ENCODE data around the gene CD93.

Gene CD93

GRCh38 chr20:23050847-23051627 lies 35.1 kb downstream of the CD93 start:
- H4K91ac ChIP-seq (ENCODE audit: low read depth, low read length, poor library complexity): no peak overlapping the region
- H3K4me2 ChIP-seq (ENCODE audit: insufficient read depth, low read length, poor library complexity, severe bottlenecking): peak overlapping the region; percentile 98
- peak; percentile 87 for DNase-seq (ENCODE audit: low spot score)
- H3K23ac ChIP-seq (ENCODE audit: low read depth, low read length, poor library complexity): peak overlapping the region; percentile 58
- no peak overlapping the region for H3K4ac ChIP-seq (ENCODE audit: low read length)
- peak overlapping the region; percentile 48 for H2BK120ac ChIP-seq (ENCODE audit: low read depth, low read length)
- peak overlapping the region; percentile 85 for H3K9ac ChIP-seq (ENCODE audit: low read depth, low read length, poor library complexity)
- H3K9me3 ChIP-seq (replicated peaks in 1 of 2; ENCODE audit: control insufficient read depth in 2 of 2, insufficient read depth in 1 of 2, low read depth in 1 of 2, low read length in 2 of 2): peaks cover 0 to 7% of the 10 kb centered on the region in 2 donors
- no peak overlapping the region for H2BK12ac ChIP-seq (ENCODE audit: low read length)
- H2AFZ ChIP-seq (ENCODE audit: low read length): peak overlapping the region; percentile 90
- H3K27me3 ChIP-seq (ENCODE audit: control insufficient read depth in 3 of 3, insufficient read depth in 3 of 3, low read depth in 1 of 3, low read length in 3 of 3): peaks cover 10 to 77% (median 42%) of the 10 kb centered on the region in 3 experiments
- H3K18ac ChIP-seq (ENCODE audit: low read length): peak overlapping the region; percentile 97
- no peak overlapping the region for H2BK5ac ChIP-seq (ENCODE audit: low read length)
- H4K8ac ChIP-seq (ENCODE audit: low read depth, low read length): peak overlapping the region; percentile 29
- peak overlapping the region; percentile 56 for H2BK15ac ChIP-seq (ENCODE audit: low read length)
- H3K27ac ChIP-seq (replicated peaks; ENCODE audit: low read length): no peak overlapping the region
- H2AK5ac ChIP-seq (ENCODE audit: low read depth, low read length): peak overlapping the region; percentile 6
- peak overlapping the region; percentile 82 for H3K14ac ChIP-seq (ENCODE audit: low read length)
- no CpG with 5 or more reads among the region's 46 CpGs for WGBS, 2 donors (ENCODE audit: extremely low coverage in 2 of 2, insufficient read length in 2 of 2, insufficient replicate concordance in 1 of 2)
- H3K4me3 ChIP-seq (ENCODE audit: low read length in 2 of 2): peak overlapping the region; percentile 44 to 87
- H3K36me3 ChIP-seq (replicated peaks in 1 of 2; ENCODE audit: control insufficient read depth in 2 of 2, insufficient read depth in 2 of 2, low read length in 2 of 2): no peaks in the 10 kb centered on the region
- H3K4me1 ChIP-seq (ENCODE audit: control insufficient read depth in 2 of 2, insufficient read depth in 1 of 2, low read depth in 1 of 2, low read length in 2 of 2): peaks cover 0 to 13% of the 10 kb centered on the region in 2 donors
- no peaks in the 10 kb centered on the region for H3K79me1 ChIP-seq (ENCODE audit: low read depth, low read length)

GRCh38 chr20:23050076-23050838 lies 35.9 kb downstream of the CD93 start:
- no peak overlapping the region for H4K91ac ChIP-seq (ENCODE audit: low read depth, low read length, poor library complexity)
- H3K9me3 ChIP-seq (replicated peaks in 1 of 2; ENCODE audit: control insufficient read depth in 2 of 2, insufficient read depth in 1 of 2, low read depth in 1 of 2, low read length in 2 of 2): peaks cover 0 to 7% of the 10 kb centered on the region in 2 donors
- H3K9ac ChIP-seq (ENCODE audit: low read depth, low read length, poor library complexity): peak overlapping the region; percentile 70
- no CpG with 5 or more reads among the region's 48 CpGs for WGBS, 2 donors (ENCODE audit: extremely low coverage in 2 of 2, insufficient read length in 2 of 2, insufficient replicate concordance in 1 of 2)
- no peak overlapping the region for H2BK5ac ChIP-seq (ENCODE audit: low read length)
- no peak overlapping the region for H3K14ac ChIP-seq (ENCODE audit: low read length)
- H2AFZ ChIP-seq (ENCODE audit: low read length): peak overlapping the region; percentile 90
- peak overlapping the region; percentile 21 for H3K23ac ChIP-seq (ENCODE audit: low read depth, low read length, poor library complexity)
- no peak overlapping the region for H4K8ac ChIP-seq (ENCODE audit: low read depth, low read length)
- H2BK12ac ChIP-seq (ENCODE audit: low read length): peak overlapping the region; percentile 58
- no peak overlapping the region for H2BK15ac ChIP-seq (ENCODE audit: low read length)
- peak overlapping the region; percentile 65 for H2AK5ac ChIP-seq (ENCODE audit: low read depth, low read length)
- peak overlapping the region; percentile 98 for H3K4me2 ChIP-seq (ENCODE audit: insufficient read depth, low read length, poor library complexity, severe bottlenecking)
- H3K4me1 ChIP-seq (ENCODE audit: control insufficient read depth in 2 of 2, insufficient read depth in 1 of 2, low read depth in 1 of 2, low read length in 2 of 2): peaks cover 0 to 13% of the 10 kb centered on the region in 2 donors
- no peaks in the 10 kb centered on the region for H3K79me1 ChIP-seq (ENCODE audit: low read depth, low read length)
- DNase-seq (ENCODE audit: low spot score): no peak
- H3K4ac ChIP-seq (ENCODE audit: low read length): no peak overlapping the region
- H3K27ac ChIP-seq (replicated peaks; ENCODE audit: low read length): no peak overlapping the region
- peak overlapping the region in 1 of 2 donors; percentile 76 for H3K4me3 ChIP-seq (ENCODE audit: low read length in 2 of 2)
- H3K36me3 ChIP-seq (replicated peaks in 1 of 2; ENCODE audit: control insufficient read depth in 2 of 2, insufficient read depth in 2 of 2, low read length in 2 of 2): no peaks in the 10 kb centered on the region
- H2BK120ac ChIP-seq (ENCODE audit: low read depth, low read length): no peak overlapping the region
- peaks cover 10 to 81% (median 42%) of the 10 kb centered on the region in 3 experiments for H3K27me3 ChIP-seq (ENCODE audit: control insufficient read depth in 3 of 3, insufficient read depth in 3 of 3, low read depth in 1 of 3, low read length in 3 of 3)
- no peak overlapping the region for H3K18ac ChIP-seq (ENCODE audit: low read length)

GRCh38 chr20:23049201-23050075 lies 36.7 kb downstream of the CD93 start, which contains the start of gene THBD:
Gene THBD, minus strand, starts transcription at chr20:23049672. Its CDS starts 168 bp downstream, at chr20:23049504.
- peak within 1 kb of the TSS; percentile 58 for H2BK12ac ChIP-seq (ENCODE audit: low read length)
- H4K8ac ChIP-seq (ENCODE audit: low read depth, low read length): no peak within 1 kb of the TSS
- H3K4ac ChIP-seq (ENCODE audit: low read length): no peak within 1 kb of the TSS
- H3K4me3 ChIP-seq (ENCODE audit: low read length in 2 of 2): peak within 1 kb of the TSS in 1 of 2 donors; percentile 76
- H3K79me1 ChIP-seq (ENCODE audit: low read depth, low read length): no peaks in the 10 kb centered on the region
- no peak within 1 kb of the TSS for H2BK120ac ChIP-seq (ENCODE audit: low read depth, low read length)
- no peak within 1 kb of the TSS for H3K27ac ChIP-seq (replicated peaks; ENCODE audit: low read length)
- peak within 1 kb of the TSS; percentile 40 for H3K14ac ChIP-seq (ENCODE audit: low read length)
- H2BK5ac ChIP-seq (ENCODE audit: low read length): peak within 1 kb of the TSS; percentile 43
- H2AFZ ChIP-seq (ENCODE audit: low read length): peak within 1 kb of the TSS; percentile 90
- H2AK5ac ChIP-seq (ENCODE audit: low read depth, low read length): peak within 1 kb of the TSS; percentile 65
- H3K27me3 ChIP-seq (ENCODE audit: control insufficient read depth in 3 of 3, insufficient read depth in 3 of 3, low read depth in 1 of 3, low read length in 3 of 3): peaks cover 10 to 81% (median 46%) of the 10 kb centered on the region in 3 experiments
- peak; percentile 30 for DNase-seq (ENCODE audit: low spot score)
- no peaks in the 10 kb centered on the region for H3K36me3 ChIP-seq (replicated peaks in 1 of 2; ENCODE audit: control insufficient read depth in 2 of 2, insufficient read depth in 2 of 2, low read length in 2 of 2)
- H2BK15ac ChIP-seq (ENCODE audit: low read length): no peak within 1 kb of the TSS
- H4K91ac ChIP-seq (ENCODE audit: low read depth, low read length, poor library complexity): no peak within 1 kb of the TSS
- peak within 1 kb of the TSS; percentile 98 for H3K4me2 ChIP-seq (ENCODE audit: insufficient read depth, low read length, poor library complexity, severe bottlenecking)
- H3K9ac ChIP-seq (ENCODE audit: low read depth, low read length, poor library complexity): peak within 1 kb of the TSS; percentile 80
- H3K9me3 ChIP-seq (replicated peaks in 1 of 2; ENCODE audit: control insufficient read depth in 2 of 2, insufficient read depth in 1 of 2, low read depth in 1 of 2, low read length in 2 of 2): peaks cover 0 to 7% of the 10 kb centered on the region in 2 donors
- H3K18ac ChIP-seq (ENCODE audit: low read length): peak within 1 kb of the TSS; percentile 54
- peak within 1 kb of the TSS; percentile 82 for H3K23ac ChIP-seq (ENCODE audit: low read depth, low read length, poor library complexity)
- WGBS, 2 donors (ENCODE audit: extremely low coverage in 2 of 2, insufficient read length in 2 of 2, insufficient replicate concordance in 1 of 2): no CpG with 5 or more reads among the region's 79 CpGs
- H3K4me1 ChIP-seq (ENCODE audit: control insufficient read depth in 2 of 2, insufficient read depth in 1 of 2, low read depth in 1 of 2, low read length in 2 of 2): peaks cover 0 to 13% of the 10 kb centered on the region in 2 donors

Measured in neuronal stem cell (in vitro differentiated cells).